HFF-Myc (cell line): ENCODE measurements around the gene NAALADL2.

Source experiments
- DNase-seq: peaks from one replicate; pipeline ENCODE4 v3.0.0-alpha.2; 2011; ENCODE audit warnings: low read depth; ENCODE audit errors: extremely low read depth
- H3K4me3 ChIP-seq: replicated peaks from 2 replicates; pipeline ENCODE4 v1.5.1; 2011; ENCODE audit warnings: low read depth, mild to moderate bottlenecking, control low read depth, low read length
- TF ChIP-seq, protein P1 (sequence below): IDR thresholded peaks from 2 replicates; pipeline ENCODE4 v1.5.1; 2012; ENCODE audit warnings: mild to moderate bottlenecking, low read depth, low read length, control low read depth; ENCODE audit errors: missing control alignments

Gene NAALADL2

DNA sequence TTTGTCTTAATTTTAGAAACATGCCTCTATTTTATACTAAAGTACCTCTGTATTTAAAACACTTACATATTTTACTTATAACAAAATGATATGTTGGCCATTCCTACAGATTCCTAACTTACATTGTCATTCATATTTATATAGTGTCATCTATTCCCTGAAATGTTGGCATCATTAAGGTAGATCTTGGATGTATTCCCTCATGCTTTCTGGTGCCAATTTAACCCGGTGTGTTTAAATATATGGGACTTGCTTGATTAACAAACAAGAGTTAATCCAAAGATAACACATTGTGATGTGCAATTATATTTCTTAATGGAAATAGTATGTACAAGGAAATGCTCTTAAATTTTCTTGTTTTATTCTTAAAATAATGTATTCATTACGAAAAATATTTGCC lies 352.3 kb downstream of the NAALADL2 start:
- TF ChIP-seq, protein P1, sequence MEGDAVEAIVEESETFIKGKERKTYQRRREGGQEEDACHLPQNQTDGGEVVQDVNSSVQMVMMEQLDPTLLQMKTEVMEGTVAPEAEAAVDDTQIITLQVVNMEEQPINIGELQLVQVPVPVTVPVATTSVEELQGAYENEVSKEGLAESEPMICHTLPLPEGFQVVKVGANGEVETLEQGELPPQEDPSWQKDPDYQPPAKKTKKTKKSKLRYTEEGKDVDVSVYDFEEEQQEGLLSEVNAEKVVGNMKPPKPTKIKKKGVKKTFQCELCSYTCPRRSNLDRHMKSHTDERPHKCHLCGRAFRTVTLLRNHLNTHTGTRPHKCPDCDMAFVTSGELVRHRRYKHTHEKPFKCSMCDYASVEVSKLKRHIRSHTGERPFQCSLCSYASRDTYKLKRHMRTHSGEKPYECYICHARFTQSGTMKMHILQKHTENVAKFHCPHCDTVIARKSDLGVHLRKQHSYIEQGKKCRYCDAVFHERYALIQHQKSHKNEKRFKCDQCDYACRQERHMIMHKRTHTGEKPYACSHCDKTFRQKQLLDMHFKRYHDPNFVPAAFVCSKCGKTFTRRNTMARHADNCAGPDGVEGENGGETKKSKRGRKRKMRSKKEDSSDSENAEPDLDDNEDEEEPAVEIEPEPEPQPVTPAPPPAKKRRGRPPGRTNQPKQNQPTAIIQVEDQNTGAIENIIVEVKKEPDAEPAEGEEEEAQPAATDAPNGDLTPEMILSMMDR: no peak
- DNase-seq: no peak
- no peak overlapping the region for H3K4me3 ChIP-seq

DNA sequence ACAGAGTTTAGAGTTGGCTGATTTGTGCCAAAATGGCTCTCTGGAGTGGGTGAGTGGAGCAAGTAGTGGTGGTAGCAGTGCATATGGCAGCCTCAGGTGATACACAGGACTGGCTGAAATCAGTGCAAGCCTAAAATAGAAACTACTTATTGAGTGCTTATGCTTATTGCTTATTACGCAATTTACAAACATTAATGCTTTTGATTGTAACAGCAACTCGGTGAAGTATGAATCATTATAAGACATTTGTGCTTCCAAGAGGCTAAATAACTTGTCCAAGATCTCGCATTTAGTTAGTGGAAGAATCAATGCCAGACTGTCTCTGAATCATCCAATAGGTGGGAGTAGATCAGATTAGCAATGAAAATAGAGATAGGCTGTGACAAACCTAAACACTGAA lies 353.8 kb downstream of the NAALADL2 start:
- TF ChIP-seq, protein P1: no peak
- no peak overlapping the region for H3K4me3 ChIP-seq
- DNase-seq: no peak

DNA sequence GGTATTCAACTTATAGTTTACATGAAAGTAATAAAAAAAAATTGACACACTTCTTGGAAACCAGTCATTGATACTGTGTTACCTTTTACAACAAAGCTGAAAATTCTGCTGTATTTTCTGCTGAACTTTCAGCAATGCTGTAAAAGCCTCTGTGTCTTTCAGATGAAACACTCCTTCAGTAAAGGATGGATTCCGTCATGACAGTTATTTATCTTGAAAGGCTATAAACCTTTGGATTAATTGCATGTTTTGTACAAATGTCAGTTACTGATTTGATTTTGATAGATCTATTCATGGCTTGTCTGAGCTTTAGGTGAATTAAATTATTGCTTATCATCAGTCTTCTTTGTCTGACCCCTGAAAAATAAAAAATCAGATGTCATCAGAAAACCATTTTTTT lies 355.1 kb downstream of the NAALADL2 start:
- DNase-seq: no peak
- TF ChIP-seq, protein P1: no peak

DNA sequence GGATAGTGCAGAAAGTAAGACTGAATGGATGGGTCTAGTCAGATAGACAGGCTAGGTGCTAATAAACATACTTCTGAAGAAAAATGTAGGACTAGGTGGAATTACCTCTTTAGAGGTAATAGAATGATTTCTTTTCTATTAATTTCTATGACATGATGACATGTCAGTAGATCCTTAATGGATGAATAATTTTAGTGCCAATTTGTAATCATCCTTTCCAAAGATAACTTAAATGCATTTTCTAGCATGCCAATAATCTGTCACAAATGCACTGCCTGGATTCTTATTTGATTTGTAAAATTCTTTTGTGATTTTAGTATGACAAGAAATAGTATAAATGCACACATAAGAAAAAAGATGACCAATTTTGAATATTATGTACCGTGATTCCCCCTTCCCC lies 356.7 kb downstream of the NAALADL2 start:
- TF ChIP-seq, protein P1: no peak
- DNase-seq: no peak
- no peak overlapping the region for H3K4me3 ChIP-seq

More for the DNA sequence above, 355.1 kb downstream of the NAALADL2 start:
- H3K4me3 ChIP-seq: no peak overlapping the region

DNA sequence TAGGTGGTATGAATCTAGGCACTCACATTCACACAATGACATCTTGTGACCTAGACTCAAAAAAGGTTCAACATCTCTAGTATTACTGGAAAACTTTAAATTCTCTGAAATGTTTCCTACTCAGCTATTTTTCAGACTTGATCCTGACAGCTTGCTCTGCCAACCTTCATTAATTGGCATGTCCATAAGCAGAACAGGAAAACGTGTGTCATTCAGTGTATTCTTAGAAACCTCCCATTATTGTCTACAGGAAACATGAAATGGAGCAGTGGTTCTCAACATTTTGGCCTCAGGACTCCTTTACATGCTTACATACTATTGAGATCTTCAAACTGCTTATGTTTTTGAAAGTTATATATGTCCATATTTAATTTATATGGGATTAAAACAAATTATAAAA lies 363.2 kb downstream of the NAALADL2 start:
- no peak for DNase-seq
- TF ChIP-seq, protein P1: no peak

DNA sequence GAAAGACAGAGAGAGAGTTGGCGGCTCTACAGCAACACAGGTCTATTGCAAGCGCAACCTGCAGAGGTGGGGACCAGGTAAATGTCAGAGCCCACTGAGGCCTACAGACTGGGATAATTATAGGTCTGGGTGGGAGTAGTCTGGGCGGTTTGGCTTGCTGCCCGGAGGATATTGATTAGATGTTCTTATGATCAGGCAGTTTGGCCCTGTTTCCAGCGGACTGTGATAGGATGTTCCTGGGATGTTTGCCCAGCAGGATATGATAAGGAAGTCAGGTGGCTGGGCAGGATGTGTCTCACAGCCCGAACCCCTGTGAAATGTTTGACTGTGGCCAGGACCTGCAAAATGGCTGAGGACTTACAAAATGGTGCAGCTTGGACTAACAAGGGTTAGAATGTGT lies 364.9 kb downstream of the NAALADL2 start:
- DNase-seq: no peak
- H3K4me3 ChIP-seq: no peak overlapping the region
- TF ChIP-seq, protein P1: no peak

More for the DNA sequence above, 363.2 kb downstream of the NAALADL2 start:
- no peak overlapping the region for H3K4me3 ChIP-seq

DNA sequence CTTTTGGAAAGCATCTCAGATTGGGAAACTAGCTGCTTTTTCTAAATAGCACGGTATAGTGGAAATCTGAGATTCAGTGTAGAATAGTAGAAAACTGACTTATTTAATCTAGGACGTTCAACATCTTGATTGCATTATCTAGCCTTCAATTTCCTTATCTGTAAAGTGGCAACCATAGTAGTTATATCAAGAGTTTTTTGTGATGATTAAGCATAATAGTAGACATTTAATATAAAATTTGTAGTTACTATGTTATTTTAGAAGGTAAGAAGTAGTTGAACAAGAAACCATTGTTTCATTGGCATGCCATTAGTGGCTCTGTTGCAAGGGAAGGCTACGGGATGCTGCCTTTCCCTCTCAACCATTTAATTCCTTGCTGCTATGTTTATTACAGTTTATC lies 367.3 kb downstream of the NAALADL2 start:
- TF ChIP-seq, protein P1: no peak
- DNase-seq: no peak
- H3K4me3 ChIP-seq: no peak overlapping the region
